22Rv1 (cell line): Measurements from ENCODE around the gene ALPI.

Experiments
- H3K27ac ChIP-seq: fragments of 450-650 bp; 2 replicates; pipeline ENCODE4 v1.5.1; 2017
- ZFX ChIP-seq: fragments of 450-650 bp; IDR thresholded peaks from 2 replicates; pipeline ENCODE4 v1.6.1; 2017; ENCODE audit warnings: antibody characterized with exemption, borderline replicate concordance
- TF ChIP-seq, protein P1 (sequence below): fragments of 450-650 bp; IDR thresholded peaks from 2 replicates; pipeline ENCODE4 v1.5.1; 2017; ENCODE audit warnings: mild to moderate bottlenecking

Gene ALPI

DNA sequence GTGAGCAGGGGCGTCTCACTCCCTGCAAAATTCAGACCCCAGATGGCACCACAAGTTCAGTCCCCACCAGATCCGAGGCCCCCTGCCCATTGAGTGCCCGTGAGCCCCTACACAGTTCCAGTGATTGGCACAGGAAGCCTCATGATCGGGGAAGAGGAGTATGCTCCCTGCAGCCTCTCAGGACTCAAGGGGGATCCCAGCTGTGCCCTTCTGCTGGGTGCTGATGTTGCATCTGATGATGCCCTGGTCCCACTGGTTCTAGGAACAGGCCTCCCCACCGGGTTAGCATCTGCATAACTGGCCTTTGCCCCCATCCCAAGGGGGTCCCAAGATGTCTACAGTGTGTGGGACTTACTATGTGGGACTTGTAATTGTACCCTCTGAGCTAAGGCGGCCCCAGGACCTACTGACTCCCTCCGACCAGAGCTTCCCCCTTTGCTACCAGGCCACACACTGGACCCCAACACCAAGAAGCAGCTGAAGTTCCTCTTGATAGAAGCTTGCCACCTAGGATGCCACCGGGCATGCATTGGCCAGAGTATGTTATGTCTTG is 40.7 kb upstream of the ALPI start:
- TF ChIP-seq, protein P1, sequence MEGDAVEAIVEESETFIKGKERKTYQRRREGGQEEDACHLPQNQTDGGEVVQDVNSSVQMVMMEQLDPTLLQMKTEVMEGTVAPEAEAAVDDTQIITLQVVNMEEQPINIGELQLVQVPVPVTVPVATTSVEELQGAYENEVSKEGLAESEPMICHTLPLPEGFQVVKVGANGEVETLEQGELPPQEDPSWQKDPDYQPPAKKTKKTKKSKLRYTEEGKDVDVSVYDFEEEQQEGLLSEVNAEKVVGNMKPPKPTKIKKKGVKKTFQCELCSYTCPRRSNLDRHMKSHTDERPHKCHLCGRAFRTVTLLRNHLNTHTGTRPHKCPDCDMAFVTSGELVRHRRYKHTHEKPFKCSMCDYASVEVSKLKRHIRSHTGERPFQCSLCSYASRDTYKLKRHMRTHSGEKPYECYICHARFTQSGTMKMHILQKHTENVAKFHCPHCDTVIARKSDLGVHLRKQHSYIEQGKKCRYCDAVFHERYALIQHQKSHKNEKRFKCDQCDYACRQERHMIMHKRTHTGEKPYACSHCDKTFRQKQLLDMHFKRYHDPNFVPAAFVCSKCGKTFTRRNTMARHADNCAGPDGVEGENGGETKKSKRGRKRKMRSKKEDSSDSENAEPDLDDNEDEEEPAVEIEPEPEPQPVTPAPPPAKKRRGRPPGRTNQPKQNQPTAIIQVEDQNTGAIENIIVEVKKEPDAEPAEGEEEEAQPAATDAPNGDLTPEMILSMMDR, result no peak
- TF ChIP-seq ZFX, result no peak
- no peak overlapping the region for H3K27ac ChIP-seq

DNA sequence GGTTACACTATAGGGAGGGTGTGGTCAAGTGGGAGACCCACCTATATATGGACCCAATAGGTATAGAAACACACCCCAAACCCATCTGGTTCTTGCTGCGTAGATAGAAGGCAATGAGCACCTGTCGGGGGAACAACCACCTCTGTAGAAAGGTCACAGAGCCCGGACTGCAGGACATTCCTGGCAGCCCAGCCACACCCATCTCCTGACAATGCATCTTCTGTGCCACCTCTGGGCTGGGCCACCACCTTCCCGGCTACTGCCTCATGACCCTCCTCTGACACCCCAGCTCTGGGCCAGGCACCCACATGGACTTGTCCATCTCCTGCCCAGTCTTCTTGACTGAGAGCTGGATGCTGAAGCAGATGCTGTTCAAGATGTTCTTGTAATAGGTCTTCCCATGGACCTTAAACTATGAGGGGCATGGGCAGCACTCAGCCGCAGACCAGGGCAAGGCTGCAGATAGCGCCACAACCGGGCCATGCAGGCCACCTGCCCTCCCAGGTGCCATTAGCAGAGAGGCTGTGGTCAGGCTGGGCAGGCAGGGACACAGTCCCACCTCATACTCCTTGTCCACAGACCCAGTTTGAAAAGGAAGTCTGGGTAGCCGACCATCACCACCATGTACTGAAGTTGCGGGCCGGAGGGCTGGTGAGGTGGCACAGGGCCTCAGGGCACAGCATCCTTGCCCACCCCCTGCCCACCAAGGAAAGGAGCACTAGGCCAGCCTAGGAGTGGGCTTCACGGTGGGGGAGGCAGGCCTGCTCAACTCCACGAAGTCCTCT is 40.0 kb upstream of the ALPI start:
- TF ChIP-seq ZFX, result no peak
- TF ChIP-seq, protein P1, result no peak
- H3K27ac ChIP-seq, result no peak overlapping the region

DNA sequence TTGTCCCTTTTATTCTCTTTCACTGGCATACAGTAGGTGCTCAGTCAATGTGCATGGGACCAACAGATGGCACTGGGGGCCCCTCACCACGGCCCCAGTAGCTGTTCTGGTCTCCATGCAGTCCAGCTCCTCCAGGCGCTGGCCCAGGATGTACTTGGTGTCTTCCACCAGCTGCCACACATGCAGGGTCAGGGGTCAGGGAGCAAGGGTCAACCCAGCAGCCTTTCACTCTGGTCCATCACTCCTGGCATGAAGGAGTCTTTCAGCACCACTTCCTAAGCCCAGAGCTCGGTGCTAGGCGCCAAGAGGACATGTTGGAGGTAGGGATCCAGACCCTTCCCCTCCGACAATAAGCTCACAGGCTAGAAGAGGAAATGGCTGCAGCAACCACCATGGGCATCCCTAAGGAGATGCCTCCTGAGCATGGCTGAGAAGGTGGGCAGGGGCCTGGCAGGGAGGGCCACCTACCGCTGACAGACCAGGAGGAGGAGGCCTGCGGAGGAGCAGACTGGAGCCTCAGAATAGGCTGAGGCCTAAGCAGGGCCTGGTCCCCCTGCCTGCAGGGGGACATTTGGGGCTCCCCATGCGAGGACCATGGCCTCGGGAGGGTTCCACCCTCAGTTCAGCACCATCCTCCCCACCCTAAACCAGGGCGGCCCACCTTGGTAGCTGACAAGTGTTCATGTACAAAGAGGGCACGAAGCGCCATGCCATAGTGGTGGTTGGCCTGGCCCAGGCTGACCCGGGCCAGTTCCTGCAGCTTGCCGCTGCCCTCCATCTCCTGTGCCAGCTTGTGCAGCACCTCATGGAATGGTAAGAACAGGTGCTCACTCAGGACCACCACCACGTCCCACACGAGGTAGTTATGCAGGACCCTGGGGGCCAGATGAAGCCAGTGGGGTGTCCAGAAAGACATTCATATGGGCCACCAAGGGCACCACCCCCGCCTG is 39.2 kb upstream of the ALPI start:
- TF ChIP-seq ZFX, result no peak
- TF ChIP-seq, protein P1, result no peak
- no peak overlapping the region for H3K27ac ChIP-seq

DNA sequence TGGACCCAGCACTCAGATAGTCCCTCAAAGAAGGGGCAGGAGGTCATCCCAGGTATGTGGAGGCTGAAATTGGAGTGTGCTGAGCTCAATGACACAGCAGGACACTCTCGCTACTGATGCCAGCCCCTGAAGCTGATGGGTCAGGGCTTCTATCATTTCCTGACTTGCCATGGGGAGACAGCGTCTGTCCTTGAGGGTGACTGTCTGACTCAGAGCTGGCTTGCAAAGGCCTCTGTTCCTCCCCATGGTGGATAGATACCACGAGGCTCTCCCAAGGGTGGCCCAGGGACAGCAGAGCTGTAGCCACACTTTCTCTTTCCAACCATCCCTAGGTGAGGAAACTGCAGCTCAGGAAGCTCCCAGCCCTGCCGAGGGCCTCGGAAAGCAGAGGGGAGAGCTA is 38.5 kb upstream of the ALPI start:
- TF ChIP-seq ZFX, result no peak
- TF ChIP-seq, protein P1, result no peak

DNA sequence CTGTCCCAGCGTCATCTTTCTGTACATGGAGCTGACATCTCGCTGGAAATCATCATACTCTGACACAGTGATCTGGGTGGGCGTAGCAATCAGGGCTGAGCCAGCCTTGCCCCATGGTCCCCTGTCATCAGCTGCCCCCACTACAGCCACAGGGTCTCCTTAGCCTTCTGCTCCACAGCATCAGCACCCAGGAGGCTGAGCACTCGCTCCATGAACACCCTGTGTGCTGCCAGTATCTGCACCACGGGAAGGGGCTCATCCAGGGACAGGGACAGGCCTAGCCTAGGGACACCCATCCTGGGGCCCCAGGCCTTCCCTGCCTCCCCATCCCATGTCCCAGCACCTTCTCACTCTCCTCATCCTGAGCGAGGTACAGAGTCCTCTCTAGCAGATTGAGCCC is 37.9 kb upstream of the ALPI start:
- TF ChIP-seq, protein P1, result no peak
- no peak for TF ChIP-seq ZFX
- H3K27ac ChIP-seq, result no peak overlapping the region

More for the DNA sequence above, 38.5 kb upstream of the ALPI start:
- H3K27ac ChIP-seq, result no peak overlapping the region

DNA sequence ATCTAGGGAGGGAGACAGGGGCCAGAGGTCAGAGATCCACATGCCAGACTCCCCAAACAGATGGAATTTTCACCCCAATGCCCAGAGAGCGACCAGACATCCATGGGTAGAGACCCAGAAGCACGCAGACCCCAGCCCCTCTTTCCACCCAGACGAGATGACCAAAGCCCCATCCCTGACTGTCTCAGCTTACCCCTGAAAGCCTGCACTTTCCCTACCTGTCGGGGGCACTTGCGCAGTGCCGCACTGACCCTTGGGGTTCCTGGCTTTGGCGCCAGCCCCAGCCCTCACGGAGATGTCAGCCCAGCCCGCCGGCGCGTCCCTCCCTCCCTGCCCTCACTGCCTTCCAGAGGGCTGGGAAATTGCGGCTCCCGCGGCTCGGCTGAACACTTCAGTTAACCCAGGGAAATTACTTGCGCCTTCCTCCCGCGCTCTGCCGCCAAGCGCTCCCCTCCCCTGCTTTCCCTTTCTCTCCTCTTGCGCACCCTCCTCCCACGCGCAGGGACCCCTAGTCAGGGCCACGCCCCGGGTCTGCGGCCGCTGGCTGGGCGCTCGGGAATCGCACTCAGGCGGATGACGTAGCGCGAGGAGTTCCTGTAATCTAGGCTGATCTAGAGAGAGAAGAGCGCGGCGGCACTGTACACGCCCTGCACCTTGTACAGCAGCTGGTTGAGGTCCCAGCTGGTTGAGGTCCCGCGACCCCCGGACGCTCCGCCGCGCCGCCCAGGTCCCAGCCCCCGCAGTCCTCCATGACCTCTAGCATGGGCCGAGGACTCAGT is 37.3 kb upstream of the ALPI start:
- no peak overlapping the region for H3K27ac ChIP-seq
- no peak for TF ChIP-seq ZFX
- TF ChIP-seq, protein P1, result no peak
